ENCODE results near the gene LRRK1. TPM values are rescaled to one million over a fixed set of nuclear protein-coding genes. Genes with fewer than 3 reads are reported as not detected.
A peak's percentile ranks its signal among the peaks of the same experiment; 100 is the strongest.

LRRK1 gene
- total RNA-seq, 2 donors from 2014 or later, result 18.6 to 20.3 TPM

DNA sequence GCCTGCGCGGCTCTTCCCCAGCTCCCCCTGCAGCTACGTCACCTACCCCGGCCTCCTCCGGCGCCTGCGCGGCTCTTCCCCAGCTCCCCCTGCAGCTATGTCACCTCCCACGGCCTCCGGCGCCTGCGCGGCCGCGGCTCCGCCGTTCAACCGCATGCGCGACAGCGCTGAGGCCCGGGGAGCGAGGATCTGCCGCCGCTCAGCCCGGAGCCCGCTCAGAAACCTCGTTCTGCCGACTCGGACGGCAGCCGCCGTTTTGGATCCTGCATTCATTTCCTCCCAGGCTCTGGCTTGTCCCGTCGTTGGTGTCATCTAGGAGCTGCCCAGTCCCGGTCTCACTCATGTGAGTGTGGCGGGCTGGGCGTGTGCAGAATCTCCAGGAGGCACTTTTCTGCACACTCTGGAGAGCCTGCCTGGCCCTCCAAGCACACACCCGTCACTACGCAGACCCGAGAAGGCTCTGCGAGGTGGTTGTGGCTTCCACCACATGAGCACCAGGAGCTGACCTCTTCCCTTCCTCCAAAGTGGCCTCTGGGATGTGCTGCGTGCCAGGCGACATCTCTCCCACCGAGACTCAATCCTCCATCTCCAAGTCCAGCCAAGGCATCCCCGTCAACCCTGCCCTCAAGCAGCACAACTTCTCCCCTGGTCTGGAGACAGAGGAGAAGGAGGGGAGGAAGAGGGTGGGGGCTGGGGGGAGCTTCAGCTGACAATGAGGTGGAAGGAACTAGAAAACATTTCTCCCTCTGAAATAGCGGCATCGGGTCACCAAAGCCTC lies 167.4 kb downstream of the LRRK1 start:
- Histone ChIP-seq H3K4me3 (no peak overlapping the region), H3K27ac (no peak overlapping the region), H3K27me3 (replicated peaks; ENCODE audit: insufficient read depth) (no peaks in the 10 kb centered on the region), H3K36me3 (no peaks in the 10 kb centered on the region), H3K4me1 (replicated peaks) (no peaks in the 10 kb centered on the region), H3K9me3 (no peaks in the 10 kb centered on the region)
- no peak for DNase-seq (ENCODE audit: low spot score)
- intact Hi-C loops (cut with DNase I), result loop anchor here (5.0 kb wide), 1 partner anchor 69 kb away; no protein-coding TSS in a partner anchor
- TF ChIP-seq POLR2A (IDR thresholded peaks at IDR 0.05) (no peak), POLR2AphosphoS5 (IDR thresholded peaks at IDR 0.05) (no peak)
- TF ChIP-seq, protein P1, sequence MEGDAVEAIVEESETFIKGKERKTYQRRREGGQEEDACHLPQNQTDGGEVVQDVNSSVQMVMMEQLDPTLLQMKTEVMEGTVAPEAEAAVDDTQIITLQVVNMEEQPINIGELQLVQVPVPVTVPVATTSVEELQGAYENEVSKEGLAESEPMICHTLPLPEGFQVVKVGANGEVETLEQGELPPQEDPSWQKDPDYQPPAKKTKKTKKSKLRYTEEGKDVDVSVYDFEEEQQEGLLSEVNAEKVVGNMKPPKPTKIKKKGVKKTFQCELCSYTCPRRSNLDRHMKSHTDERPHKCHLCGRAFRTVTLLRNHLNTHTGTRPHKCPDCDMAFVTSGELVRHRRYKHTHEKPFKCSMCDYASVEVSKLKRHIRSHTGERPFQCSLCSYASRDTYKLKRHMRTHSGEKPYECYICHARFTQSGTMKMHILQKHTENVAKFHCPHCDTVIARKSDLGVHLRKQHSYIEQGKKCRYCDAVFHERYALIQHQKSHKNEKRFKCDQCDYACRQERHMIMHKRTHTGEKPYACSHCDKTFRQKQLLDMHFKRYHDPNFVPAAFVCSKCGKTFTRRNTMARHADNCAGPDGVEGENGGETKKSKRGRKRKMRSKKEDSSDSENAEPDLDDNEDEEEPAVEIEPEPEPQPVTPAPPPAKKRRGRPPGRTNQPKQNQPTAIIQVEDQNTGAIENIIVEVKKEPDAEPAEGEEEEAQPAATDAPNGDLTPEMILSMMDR (IDR thresholded peaks at IDR 0.05), result no peak
- 95% methylated on average over 48 of the region's 48 CpGs for WGBS

DNA sequence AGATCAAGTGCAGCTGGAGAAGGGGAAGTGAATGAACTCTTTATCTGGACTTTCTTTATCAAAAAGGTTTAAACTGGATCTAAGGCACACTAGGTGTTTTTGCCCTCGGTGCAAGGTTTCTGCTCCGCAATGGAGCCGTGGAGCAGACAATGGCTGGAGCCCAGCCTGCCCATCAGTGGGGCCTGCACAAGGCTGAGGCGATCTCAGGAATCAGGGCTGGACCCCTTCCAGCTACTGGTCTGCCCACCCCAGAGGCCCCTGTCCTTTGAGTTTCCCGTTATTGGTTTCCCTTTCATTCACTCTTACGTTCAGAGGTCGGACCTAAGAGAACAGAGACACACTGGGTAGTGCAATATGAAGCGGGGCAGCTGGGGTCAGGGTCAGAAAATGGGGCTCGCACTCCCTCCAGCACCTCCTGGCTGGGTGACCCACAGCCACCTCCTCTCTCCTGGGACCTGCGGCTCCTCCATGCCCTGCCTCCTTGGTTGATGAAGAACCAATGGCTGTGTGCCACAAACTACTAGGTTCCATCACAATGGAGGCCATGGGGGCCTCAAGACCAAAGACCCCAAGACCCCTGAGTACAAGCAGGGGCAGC lies 168.1 kb downstream of the LRRK1 start:
- 89% methylated on average over 10 of the region's 10 CpGs for WGBS
- no peaks in the 10 kb centered on the region for H3K36me3 ChIP-seq
- DNase-seq (ENCODE audit: low spot score), result no peak
- no peak overlapping the region for H3K4me3 ChIP-seq
- H3K9me3 ChIP-seq, result no peaks in the 10 kb centered on the region
- intact Hi-C loops (cut with DNase I), result loop anchor here (5.0 kb wide), 1 partner anchor 70 kb away; no protein-coding TSS in a partner anchor
- H3K27me3 ChIP-seq (replicated peaks; ENCODE audit: insufficient read depth), result no peaks in the 10 kb centered on the region
- H3K27ac ChIP-seq, result no peak overlapping the region
- H3K4me1 ChIP-seq (replicated peaks), result no peaks in the 10 kb centered on the region
- TF ChIP-seq POLR2A (IDR thresholded peaks at IDR 0.05) (no peak), POLR2AphosphoS5 (IDR thresholded peaks at IDR 0.05) (no peak)
- TF ChIP-seq, protein P1 (IDR thresholded peaks at IDR 0.05), result no peak

DNA sequence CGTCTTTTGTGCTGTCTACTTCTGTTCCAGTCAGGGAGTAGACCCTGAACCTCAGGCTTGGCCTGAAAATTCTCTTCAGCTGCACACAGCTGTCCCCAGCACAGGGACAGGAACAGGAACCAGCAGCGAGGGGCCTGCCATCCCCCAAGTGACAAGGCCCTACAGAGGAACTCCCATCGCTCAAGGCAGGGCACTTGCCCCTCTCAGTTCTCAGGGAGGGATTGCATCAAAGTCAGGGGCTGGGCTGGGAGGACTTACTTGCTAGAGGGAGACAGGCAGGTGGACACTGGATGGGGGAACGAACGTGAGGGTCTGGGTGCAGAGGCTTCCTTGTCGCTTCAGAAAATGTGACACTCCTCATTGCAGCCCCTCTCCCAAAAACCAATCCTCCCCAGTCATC lies 169.1 kb downstream of the LRRK1 start:
- H3K27ac ChIP-seq, result no peak overlapping the region
- no peaks in the 10 kb centered on the region for H3K4me1 ChIP-seq (replicated peaks)
- intact Hi-C loops (cut with DNase I), result loop anchor here (2.0 to 5.0 kb wide), 2 partner anchors 71 to 165 kb away; partner anchors contain the start of gene CHSY1
- no peaks in the 10 kb centered on the region for H3K27me3 ChIP-seq (replicated peaks; ENCODE audit: insufficient read depth)
- no peak for DNase-seq (ENCODE audit: low spot score)
- no peak for TF ChIP-seq POLR2A (IDR thresholded peaks at IDR 0.05)
- TF ChIP-seq, protein P1 (IDR thresholded peaks at IDR 0.05), result no peak
- no peak for TF ChIP-seq POLR2AphosphoS5 (IDR thresholded peaks at IDR 0.05)
- H3K36me3 ChIP-seq, result no peaks in the 10 kb centered on the region
- 70% methylated on average over 6 of the region's 6 CpGs for WGBS
- H3K9me3 ChIP-seq, result no peaks in the 10 kb centered on the region
- H3K4me3 ChIP-seq, result no peak overlapping the region

DNA sequence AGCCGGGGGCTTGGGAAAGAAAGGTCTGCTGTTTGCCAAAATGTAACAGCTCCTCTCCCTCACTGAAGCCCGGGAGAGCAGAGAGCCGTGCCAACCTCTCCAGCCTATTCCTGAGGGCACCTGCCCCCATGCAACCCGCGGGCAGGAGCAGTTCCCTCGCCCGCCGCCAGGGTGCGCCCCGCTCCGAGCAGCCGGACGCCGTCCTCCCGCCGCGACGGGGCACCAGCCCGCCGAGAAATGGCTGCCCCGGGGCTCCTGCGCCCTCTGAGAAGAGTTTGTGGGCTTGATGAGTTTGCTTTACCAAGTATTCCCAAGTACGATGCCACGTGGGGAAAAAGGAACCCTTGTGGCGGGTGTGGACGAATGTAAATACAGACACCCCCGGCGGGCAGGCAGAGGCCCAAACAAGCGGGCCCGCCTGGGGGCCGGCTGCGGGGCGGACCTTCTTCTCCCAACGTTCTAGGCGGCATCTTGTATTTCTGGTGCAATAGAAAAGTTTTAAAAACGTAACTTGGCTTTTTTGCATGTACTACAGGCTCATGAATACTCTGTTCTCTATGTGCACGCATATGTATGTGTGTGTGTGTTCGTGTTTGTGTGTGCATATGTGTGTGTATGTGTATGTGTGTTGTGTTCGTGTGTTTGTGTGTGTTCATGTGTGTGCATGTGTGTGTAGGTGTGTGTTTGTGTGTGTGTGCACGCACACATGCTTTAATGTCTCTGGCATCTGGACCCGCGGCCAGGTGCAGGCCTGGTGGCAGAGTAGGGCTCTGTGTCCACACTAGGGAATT lies 169.8 kb downstream of the LRRK1 start:
- H3K27me3 ChIP-seq (replicated peaks; ENCODE audit: insufficient read depth), result no peaks in the 10 kb centered on the region
- peak overlapping the region in 1 of 2 donors; percentile 29 for H3K4me3 ChIP-seq
- DNase-seq (ENCODE audit: low spot score), result peak; percentile 59
- intact Hi-C loops (cut with DNase I), result loop anchor here (2.0 to 5.0 kb wide), 2 partner anchors 72 to 164 kb away; partner anchors contain the start of gene CHSY1
- H3K9me3 ChIP-seq, result no peaks in the 10 kb centered on the region
- 31% methylated on average over 42 of the region's 42 CpGs for WGBS
- H3K4me1 ChIP-seq (replicated peaks), result no peaks in the 10 kb centered on the region
- no peaks in the 10 kb centered on the region for H3K36me3 ChIP-seq
- H3K27ac ChIP-seq, result peak overlapping the region in 1 of 2 donors; percentile 16
- TF ChIP-seq, protein P1 (IDR thresholded peaks at IDR 0.05), result peak; percentile 98 to 99 (median 98)
- TF ChIP-seq POLR2AphosphoS5 (IDR thresholded peaks at IDR 0.05) (peak; percentile 28), POLR2A (IDR thresholded peaks at IDR 0.05) (no peak)

Data from prostate gland (tissue), 2 donors.